HG03108 (cell line): ENCODE results near the gene B4GALNT1.
"Not testable (repeated sequence)": the region's sequence is repeated elsewhere in the genome, so short reads cannot be mapped to it uniquely, and the experiment has no call there.

Experiments used
- ATAC-seq: cut with Tn5 transposase; IDR thresholded peaks from one replicate; pipeline ENCODE4 v1.9.1; 2021; ENCODE audit warnings: moderate library complexity; ENCODE audit not compliant: unreplicated experiment

B4GALNT1 gene

GRCh38 chr12:57632958-57633840, at the start of gene B4GALNT1:
TSS of gene B4GALNT1 (minus strand) at chr12:57633201. CDS start at chr12:57632132, 1,069 bp downstream.
- peak; percentile 66 for ATAC-seq

- ATAC-seq, result no peak
Observed at GRCh38 chr12:57679697-57680096, 46.7 kb upstream of the B4GALNT1 start.

- ATAC-seq, result not testable (repeated sequence)
Observed at GRCh38 chr12:57677947-57678346, 44.9 kb upstream of the B4GALNT1 start.

- ATAC-seq, result no peak
Observed at GRCh38 chr12:57674691-57675090, 41.7 kb upstream of the B4GALNT1 start.

- no peak for ATAC-seq
Observed at GRCh38 chr12:57672801-57673200, 39.8 kb upstream of the B4GALNT1 start.

- not testable (repeated sequence) for ATAC-seq
Observed at GRCh38 chr12:57671811-57672210, 38.8 kb upstream of the B4GALNT1 start.

- not testable (repeated sequence) for ATAC-seq
Observed at GRCh38 chr12:57669691-57670090, 36.7 kb upstream of the B4GALNT1 start.

GRCh38 chr12:57666897-57667296, 33.9 kb upstream of the B4GALNT1 start:
- no peak for ATAC-seq

- not testable (repeated sequence) for ATAC-seq
Observed at GRCh38 chr12:57665066-57665820, 32.2 kb upstream of the B4GALNT1 start.

- ATAC-seq, result no peak
Observed at GRCh38 chr12:57661376-57661775, 28.4 kb upstream of the B4GALNT1 start.

- ATAC-seq, result no peak
Observed at GRCh38 chr12:57658890-57659289, 25.9 kb upstream of the B4GALNT1 start.

GRCh38 chr12:57657744-57658143, 24.7 kb upstream of the B4GALNT1 start:
- ATAC-seq, result no peak

- ATAC-seq, result not testable (repeated sequence)
Observed at GRCh38 chr12:57656408-57656807, 23.4 kb upstream of the B4GALNT1 start.

GRCh38 chr12:57655541-57656240, 22.7 kb upstream of the B4GALNT1 start:
- no peak for ATAC-seq

GRCh38 chr12:57654042-57654441, 21.0 kb upstream of the B4GALNT1 start:
- ATAC-seq, result no peak

- ATAC-seq, result not testable (repeated sequence)
Observed at GRCh38 chr12:57646659-57647049, 13.7 kb upstream of the B4GALNT1 start.

GRCh38 chr12:57645990-57646658, 13.1 kb upstream of the B4GALNT1 start:
- not testable (repeated sequence) for ATAC-seq

- no peak for ATAC-seq
Observed at GRCh38 chr12:57641699-57642442, 8.9 kb upstream of the B4GALNT1 start.

- ATAC-seq, result no peak
Observed at GRCh38 chr12:57640175-57641042, 7.4 kb upstream of the B4GALNT1 start.
